K562 (cell line): ENCODE results near the gene DLG3.
"Not testable (repeated sequence)": the region's sequence is repeated elsewhere in the genome, so short reads cannot be mapped to it uniquely, and the experiment has no call there.

Experiments
- HOXB6 ChIP-seq: fragments of 250-450 bp; sonication (Bioruptor Pico); IDR thresholded peaks from 2 replicates; pipeline ENCODE4 v1.5.1; 2022; ENCODE audit warnings: mild to moderate bottlenecking, borderline replicate concordance
- SP2 ChIP-seq: IDR thresholded peaks from 2 replicates; pipeline ENCODE4 v1.6.1; 2011; ENCODE audit warnings: mild to moderate bottlenecking, low read depth, low read length, moderate library complexity; ENCODE audit not compliant: poor library complexity, severe bottlenecking; ENCODE audit errors: extremely low read depth
- ZNF589 ChIP-seq: fragments of 200-800 bp; sonication (Bioruptor generic); IDR thresholded peaks from 2 replicates; pipeline ENCODE4 v1.6.1; 2016; ENCODE audit warnings: low read depth, missing genetic modification characterization, missing compliant biosample characterization

GRCh38 chrX:70515270-70515669 lies 70.6 kb downstream of the DLG3 start:
- not testable (repeated sequence) for TF ChIP-seq ZNF589 (CRISPR knock-in tag); HOXB6 (CRISPR knock-in tag); SP2
